CD14-positive monocyte (primary cell): ENCODE measurements around the gene KCNJ6. TPM values are rescaled to one million over a fixed set of nuclear protein-coding genes. Genes with fewer than 3 reads are reported as not detected.

Experiments
- DNase-seq, 3 donors: peaks; one replicate each; pipeline ENCODE4 v3.0.0-alpha.2; 2011 to 2022
- H2AFZ ChIP-seq: 2 replicates; pipeline ENCODE4 v1.6.0; 2012; ENCODE audit warnings: mild to moderate bottlenecking, low read depth, low read length, inconsistent platforms; ENCODE audit not compliant: insufficient read depth, poor library complexity, severe bottlenecking
- H3K27ac ChIP-seq, 2 donors: 1 replicate in 1 of 2; 2 replicates in 1 of 2; pipeline ENCODE4 v1.5.1; 2012 to 2013; ENCODE audit warnings: low read length in 2 of 2, control low read depth in 1 of 2, inconsistent platforms in 1 of 2, low read depth in 1 of 2, mild to moderate bottlenecking in 1 of 2
- H3K27me3 ChIP-seq, 2 donors: one replicate each; pipeline versions ENCODE4 v1.6.0 to v1.6.1; 2011 to 2013; ENCODE audit warnings: low read length in 2 of 2; ENCODE audit not compliant: control insufficient read depth in 2 of 2, insufficient read depth in 2 of 2
- H3K36me3 ChIP-seq, 2 donors: replicated peaks in 1 of 2; 1 replicate in 1 of 2; 2 replicates in 1 of 2; pipeline versions ENCODE4 v1.5.1 to v1.6.1; 2012 to 2013; ENCODE audit warnings: low read length in 2 of 2, control low read depth in 1 of 2, inconsistent platforms in 1 of 2, mild to moderate bottlenecking in 1 of 2; ENCODE audit not compliant: insufficient read depth in 2 of 2, control insufficient read depth in 1 of 2
- H3K4me1 ChIP-seq, 2 donors: 1 replicate in 1 of 2; 2 replicates in 1 of 2; pipeline versions ENCODE4 v1.5.1 to v1.6.1; 2012 to 2013; ENCODE audit warnings: low read length in 2 of 2, control low read depth in 1 of 2, inconsistent platforms in 1 of 2, mild to moderate bottlenecking in 1 of 2, moderate library complexity in 1 of 2; ENCODE audit not compliant: insufficient read depth in 2 of 2, control insufficient read depth in 1 of 2
- H3K4me2 ChIP-seq: replicated peaks from 2 replicates; pipeline ENCODE3; 2012; ENCODE audit warnings: low read length, moderate library complexity, mild to moderate bottlenecking; ENCODE audit not compliant: poor library complexity, severe bottlenecking; ENCODE audit errors: extremely low read depth
- H3K4me3 ChIP-seq, 3 experiments: fragments of 200-600 bp in 1 of 3; sonication (generic) in 1 of 3; replicated peaks in 1 of 3; 1 replicate in 2 of 3; 2 replicates in 1 of 3; pipeline ENCODE4 v1.5.1; 2011 to 2013; ENCODE audit warnings: low read length in 3 of 3, mild to moderate bottlenecking in 3 of 3, control low read depth in 2 of 3, low read depth in 2 of 3, inconsistent platforms in 1 of 3, moderate library complexity in 1 of 3
- H3K79me2 ChIP-seq: 2 replicates; pipeline ENCODE4 v1.6.0; 2012; ENCODE audit warnings: mild to moderate bottlenecking, control low read depth, inconsistent platforms, low read length, moderate library complexity; ENCODE audit not compliant: insufficient read depth
- H3K9ac ChIP-seq: 2 replicates; pipeline ENCODE4 v1.6.0; 2017; ENCODE audit warnings: low read length, mild to moderate bottlenecking; ENCODE audit not compliant: insufficient read depth, poor library complexity, severe bottlenecking
- H3K9me3 ChIP-seq, 2 donors: replicated peaks in 1 of 2; 1 replicate in 1 of 2; 2 replicates in 1 of 2; pipeline versions ENCODE4 v1.5.1 to v1.6.1; 2012 to 2013; ENCODE audit warnings: low read length in 2 of 2, control low read depth in 1 of 2; ENCODE audit not compliant: control insufficient read depth in 1 of 2, insufficient read depth in 1 of 2
- H4K20me1 ChIP-seq: 2 replicates; pipeline ENCODE4 v1.6.0; 2012; ENCODE audit warnings: mild to moderate bottlenecking, low read length, control low read depth, moderate library complexity; ENCODE audit not compliant: insufficient read depth
- H3K27ac Mint-ChIP-seq, 7 donors: one replicate each; pipeline ENCODE4 v1.8.0; 2020; ENCODE audit warnings: mild to moderate bottlenecking in 7 of 7, mixed read lengths in 7 of 7, moderate library complexity in 6 of 7, inconsistent platforms in 2 of 7
- H3K27me3 Mint-ChIP-seq, 3 donors: one replicate each; pipeline ENCODE4 v1.8.0; 2021 to 2022; ENCODE audit warnings: low read depth in 3 of 3, mild to moderate bottlenecking in 3 of 3, mixed read lengths in 3 of 3, moderate library complexity in 3 of 3, inconsistent platforms in 1 of 3
- H3K36me3 Mint-ChIP-seq, 2 donors: one replicate each; pipeline ENCODE4 v1.8.0; 2020; ENCODE audit warnings: mixed read lengths in 2 of 2, inconsistent platforms in 1 of 2, mild to moderate bottlenecking in 1 of 2
- H3K4me1 Mint-ChIP-seq: one replicate; pipeline ENCODE4 v1.8.0; 2020; ENCODE audit warnings: mild to moderate bottlenecking, mixed read lengths
- H3K4me3 Mint-ChIP-seq, 2 donors: one replicate each; pipeline ENCODE4 v1.8.0; 2020; ENCODE audit warnings: mild to moderate bottlenecking in 2 of 2, mixed read lengths in 2 of 2, moderate library complexity in 1 of 2
- H3K9me3 Mint-ChIP-seq, 7 donors: one replicate each; pipeline ENCODE4 v1.8.0; 2020 to 2022; ENCODE audit warnings: mixed read lengths in 7 of 7, mild to moderate bottlenecking in 6 of 7, moderate library complexity in 6 of 7, inconsistent platforms in 2 of 7
- CTCF ChIP-seq: fragments of 200-600 bp; IDR thresholded peaks from one replicate; pipeline ENCODE4 v1.8.0; 2022; ENCODE audit warnings: antibody characterized with exemption, mild to moderate bottlenecking
- WGBS: methylation state at CpG from one replicate; pipeline ENCODE4 v1.1.5; 2013; ENCODE audit warnings: missing lambda C conversion rate; ENCODE audit not compliant: insufficient coverage; 5-methylcytosine and 5-hydroxymethylcytosine counted together
- intact Hi-C, 2 donors: fragments of 100-400 bp; cut with micrococcal nuclease; formaldehyde crosslinking; loops; one replicate each; pipeline versions ENCODE4 v1.15.0 to v1.15.1; 2023
- polyA plus RNA-seq, 3 donors: library from polyadenylated mRNA; depleted of rRNA in 1 of 3; unstranded in 2 of 3; stranded (reverse) in 1 of 3; fragments of 300-500 nt in 2 of 3; fragments of >200 nt in 1 of 3; fragmentation: Illumina TruSeq in 2 of 3; gene quantifications; 1 replicate in 2 of 3; 2 replicates in 1 of 3; pipeline ENCODE4 v1.2.3, GENCODE V29; 2012 to 2021

The KCNJ6 gene
- polyA plus RNA-seq, 3 donors: not detected

- WGBS: over 99% methylated on average over 10 of the region's 14 CpGs
- Mint-ChIP-seq H3K36me3 (no peaks in the 10 kb centered on the region), H3K27ac (no peak overlapping the region), H3K9me3 (peaks cover 0 to 6% (median 0%) of the 10 kb centered on the region in 7 donors), H3K27me3 (peaks cover under 1 to 5% (median 4%) of the 10 kb centered on the region in 3 donors), H3K4me1 (peaks cover 24% of the 10 kb centered on the region), H3K4me3 (no peak overlapping the region)
- Histone ChIP-seq H4K20me1 (no peaks in the 10 kb centered on the region), H3K4me1 (peaks cover 25 to 31% of the 10 kb centered on the region in 2 donors), H3K4me3 (no peak overlapping the region), H3K79me2 (no peaks in the 10 kb centered on the region), H3K9me3 (no peaks in the 10 kb centered on the region), H3K9ac (no peak overlapping the region), H3K36me3 (no peaks in the 10 kb centered on the region), H3K27ac (no peak overlapping the region), H2AFZ (no peak overlapping the region), H3K27me3 (no peaks in the 10 kb centered on the region), H3K4me2 (no peak overlapping the region)
- TF ChIP-seq CTCF: no peak
- intact Hi-C loops: loop anchor here (10.0 kb wide), 2 partner anchors 102 to 302 kb away; partner anchors contain the start of gene VPS26C (in 1 of the 2)
- DNase-seq: no peak
Measured at GRCh38 chr21:37566790-37567615, 349.3 kb downstream of the KCNJ6 start.

DNA sequence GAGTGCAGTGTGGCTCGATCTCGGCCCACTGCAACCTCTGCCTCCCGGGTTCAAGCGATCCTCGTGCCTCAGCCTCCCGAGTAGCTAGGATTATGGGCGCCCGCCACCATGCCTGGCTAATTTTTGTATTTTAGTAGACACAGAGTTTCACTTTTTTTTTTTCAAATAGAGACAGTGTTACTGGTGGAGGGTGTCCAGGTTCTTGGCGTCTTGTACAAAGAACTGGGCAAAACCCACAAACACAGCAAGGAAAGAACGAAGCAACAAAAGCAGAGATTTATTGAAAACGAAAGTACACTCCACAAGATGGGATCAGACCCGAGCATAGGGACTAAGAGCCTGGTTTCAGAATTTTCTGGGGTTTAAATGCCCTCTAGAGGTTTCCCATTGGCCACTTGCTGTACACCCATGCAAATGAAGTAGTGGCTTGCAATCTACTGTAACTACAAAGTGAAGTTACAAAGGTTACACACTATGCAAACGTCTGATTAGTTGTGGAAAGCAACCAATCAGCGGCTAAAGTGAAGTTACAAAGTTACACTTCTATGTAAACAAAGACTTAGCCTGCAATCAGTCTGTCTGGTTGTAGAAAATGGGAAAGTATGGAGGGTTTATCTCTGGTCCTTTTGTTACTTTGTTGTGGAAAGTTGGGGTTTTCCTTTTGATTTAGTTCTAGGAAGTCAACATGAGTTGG is 350.6 kb downstream of the KCNJ6 start:
- Histone ChIP-seq H4K20me1 (no peaks in the 10 kb centered on the region), H2AFZ (peak overlapping the region; percentile 41), H3K4me2 (peak overlapping the region; percentile 89), H3K36me3 (no peaks in the 10 kb centered on the region), H3K27me3 (no peaks in the 10 kb centered on the region), H3K27ac (no peak overlapping the region), H3K9me3 (no peaks in the 10 kb centered on the region), H3K9ac (peak overlapping the region; percentile 39), H3K79me2 (no peaks in the 10 kb centered on the region), H3K4me1 (peaks cover 25 to 31% of the 10 kb centered on the region in 2 donors), H3K4me3 (peak overlapping the region; percentile 15 to 77 (median 18))
- intact Hi-C loops: loop anchor here (2.0 to 10.0 kb wide), 3 partner anchors 101 to 301 kb away; partner anchors contain the start of genes DYRK1A (in 1 of the 2) and VPS26C (in 1 of the 2)
- 80% methylated on average over 11 of the region's 14 CpGs for WGBS
- TF ChIP-seq CTCF: no peak
- H3K27ac Mint-ChIP-seq: peak overlapping the region in 5 of 7 donors; percentile 34 to 100 (median 97)
- H3K4me1 Mint-ChIP-seq: peaks cover 24% of the 10 kb centered on the region
- H3K27me3 Mint-ChIP-seq: peaks cover 0 to 6% (median 3%) of the 10 kb centered on the region in 3 donors
- H3K9me3 Mint-ChIP-seq: peaks cover 0 to 6% (median 0%) of the 10 kb centered on the region in 7 donors
- DNase-seq: peak in 2 of 3 donors; percentile 13 to 33
- peak overlapping the region; percentile 95 to 96 for H3K4me3 Mint-ChIP-seq
- H3K36me3 Mint-ChIP-seq: no peaks in the 10 kb centered on the region
